ENCODE measurements around the gene ARMC2. TPM values are rescaled to one million over a fixed set of nuclear protein-coding genes. Genes with fewer than 3 reads are reported as not detected.
A peak's percentile ranks its signal among the peaks of the same experiment; 100 is the strongest.

ARMC2 gene
- total RNA-seq, 3 donors from 2014 or later (not counting 1 experiment from before 2014, with no cell fraction given), result 9.4 to 13.8 (median 9.7) TPM

- ATAC-seq, result no peak
Measured at GRCh38 chr6:109009962-109010704, 161.9 kb downstream of the ARMC2 start.

GRCh38 chr6:109010705-109011102 lies 162.5 kb downstream of the ARMC2 start:
- DNase-seq (peak in 1 of 2 donors; percentile 20), ATAC-seq (no peak)
- no peaks in the 10 kb centered on the region for H3K27me3 Mint-ChIP-seq (ENCODE audit: low read depth in 2 of 2)
- H3K9me3 ChIP-seq (ENCODE audit: control insufficient read depth, insufficient read depth, low read length), result no peaks in the 10 kb centered on the region
- H3K4me3 Mint-ChIP-seq, result peak overlapping the region; percentile 97
- peak overlapping the region; percentile 95 for H3K27ac ChIP-seq (ENCODE audit: low read length)
- no peak overlapping the region for H3K4me3 ChIP-seq (ENCODE audit: low read length)
- H3K36me3 Mint-ChIP-seq, result no peaks in the 10 kb centered on the region
- H3K4me1 Mint-ChIP-seq, result peaks cover 44 to 49% of the 10 kb centered on the region in 2 donors
- no peaks in the 10 kb centered on the region for H3K27me3 ChIP-seq (ENCODE audit: control insufficient read depth, insufficient read depth, low read length)
- no peak for TF ChIP-seq CTCF (IDR thresholded peaks at IDR 0.05)
- no CpG with 5 or more reads among the region's 2 CpGs for WGBS (ENCODE audit: insufficient coverage)
- intact Hi-C loops (cut with micrococcal nuclease), result no loop called here
- H3K27ac Mint-ChIP-seq, result peak overlapping the region; percentile 90 to 99
- H3K4me1 ChIP-seq (ENCODE audit: control insufficient read depth, insufficient read depth, low read length), result peaks cover 10% of the 10 kb centered on the region
- no peaks in the 10 kb centered on the region for H3K9me3 Mint-ChIP-seq
- no peaks in the 10 kb centered on the region for H3K36me3 ChIP-seq (ENCODE audit: control insufficient read depth, insufficient read depth, low read length)

More at GRCh38 chr6:109009962-109010704, 161.9 kb downstream of the ARMC2 start:
- Mint-ChIP-seq H3K9me3 (no peaks in the 10 kb centered on the region), H3K27me3 (ENCODE audit: low read depth in 2 of 2) (no peaks in the 10 kb centered on the region), H3K27ac (peak overlapping the region; percentile 90 to 99), H3K4me3 (peak overlapping the region; percentile 97), H3K4me1 (peaks cover 41 to 53% of the 10 kb centered on the region in 2 donors), H3K36me3 (no peaks in the 10 kb centered on the region)
- no peaks in the 10 kb centered on the region for H3K27me3 ChIP-seq (ENCODE audit: control insufficient read depth, insufficient read depth, low read length)
- H3K4me3 ChIP-seq (ENCODE audit: low read length), result peak overlapping the region; percentile 77
- H3K36me3 ChIP-seq (ENCODE audit: control insufficient read depth, insufficient read depth, low read length), result no peaks in the 10 kb centered on the region
- H3K9me3 ChIP-seq (ENCODE audit: control insufficient read depth, insufficient read depth, low read length), result no peaks in the 10 kb centered on the region
- 2% methylated on average over 7 of the region's 10 CpGs for WGBS (ENCODE audit: insufficient coverage)
- intact Hi-C loops (cut with micrococcal nuclease), result loop anchor here (1.0 to 5.0 kb wide), 8 partner anchors 43 to 453 kb away; partner anchors contain the start of gene CD164
- TF ChIP-seq CTCF (IDR thresholded peaks at IDR 0.05), result no peak
- peak overlapping the region; percentile 95 for H3K27ac ChIP-seq (ENCODE audit: low read length)
- peak in 1 of 2 donors; percentile 36 for DNase-seq
- H3K4me1 ChIP-seq (ENCODE audit: control insufficient read depth, insufficient read depth, low read length), result peaks cover 10% of the 10 kb centered on the region

- no peaks in the 10 kb centered on the region for H3K27me3 Mint-ChIP-seq (ENCODE audit: low read depth in 2 of 2)
- DNase-seq (no peak), ATAC-seq (no peak)
- no peak overlapping the region for H3K27ac ChIP-seq (ENCODE audit: low read length)
- WGBS (ENCODE audit: insufficient coverage), result 0% methylated on average over 1 of the region's 2 CpGs
- no peaks in the 10 kb centered on the region for H3K9me3 Mint-ChIP-seq
- peaks cover 8% of the 10 kb centered on the region for H3K4me1 ChIP-seq (ENCODE audit: control insufficient read depth, insufficient read depth, low read length)
- TF ChIP-seq CTCF (IDR thresholded peaks at IDR 0.05), result no peak
- no peak overlapping the region for H3K4me3 Mint-ChIP-seq
- no peaks in the 10 kb centered on the region for H3K27me3 ChIP-seq (ENCODE audit: control insufficient read depth, insufficient read depth, low read length)
- H3K27ac Mint-ChIP-seq, result peak overlapping the region in 1 of 2 donors; percentile 47
- H3K4me3 ChIP-seq (ENCODE audit: low read length), result no peak overlapping the region
- H3K36me3 Mint-ChIP-seq, result no peaks in the 10 kb centered on the region
- intact Hi-C loops (cut with micrococcal nuclease), result no loop called here
- no peaks in the 10 kb centered on the region for H3K9me3 ChIP-seq (ENCODE audit: control insufficient read depth, insufficient read depth, low read length)
- H3K4me1 Mint-ChIP-seq, result peaks cover 21 to 23% of the 10 kb centered on the region in 2 donors
- no peaks in the 10 kb centered on the region for H3K36me3 ChIP-seq (ENCODE audit: control insufficient read depth, insufficient read depth, low read length)
Measured at GRCh38 chr6:109013656-109014305, 165.6 kb downstream of the ARMC2 start.

All from natural killer cell (primary cell).